Measurements from ENCODE around the gene DNAAF5.

DNAAF5 gene

DNA sequence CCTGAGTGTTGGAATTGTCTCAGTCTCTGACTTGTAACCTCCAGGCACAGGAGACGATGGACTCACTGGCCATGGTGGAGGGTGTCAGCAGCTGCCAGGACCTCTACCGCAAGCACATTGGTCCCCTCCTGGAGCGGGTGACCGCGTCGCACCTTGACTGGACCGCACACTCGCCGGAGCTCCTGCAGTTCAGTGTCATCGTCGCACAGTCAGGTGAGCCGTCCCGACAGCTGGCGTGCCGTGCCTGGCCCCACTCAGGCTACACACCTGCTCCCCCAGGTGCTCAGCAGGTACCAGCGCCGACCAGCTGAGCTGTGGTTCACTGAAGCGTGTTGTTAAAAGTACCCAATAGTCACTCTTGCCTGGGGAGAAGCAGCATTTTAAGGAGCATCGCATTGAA, 37.3 kb downstream of the DNAAF5 start:
- TF ChIP-seq, protein P1, sequence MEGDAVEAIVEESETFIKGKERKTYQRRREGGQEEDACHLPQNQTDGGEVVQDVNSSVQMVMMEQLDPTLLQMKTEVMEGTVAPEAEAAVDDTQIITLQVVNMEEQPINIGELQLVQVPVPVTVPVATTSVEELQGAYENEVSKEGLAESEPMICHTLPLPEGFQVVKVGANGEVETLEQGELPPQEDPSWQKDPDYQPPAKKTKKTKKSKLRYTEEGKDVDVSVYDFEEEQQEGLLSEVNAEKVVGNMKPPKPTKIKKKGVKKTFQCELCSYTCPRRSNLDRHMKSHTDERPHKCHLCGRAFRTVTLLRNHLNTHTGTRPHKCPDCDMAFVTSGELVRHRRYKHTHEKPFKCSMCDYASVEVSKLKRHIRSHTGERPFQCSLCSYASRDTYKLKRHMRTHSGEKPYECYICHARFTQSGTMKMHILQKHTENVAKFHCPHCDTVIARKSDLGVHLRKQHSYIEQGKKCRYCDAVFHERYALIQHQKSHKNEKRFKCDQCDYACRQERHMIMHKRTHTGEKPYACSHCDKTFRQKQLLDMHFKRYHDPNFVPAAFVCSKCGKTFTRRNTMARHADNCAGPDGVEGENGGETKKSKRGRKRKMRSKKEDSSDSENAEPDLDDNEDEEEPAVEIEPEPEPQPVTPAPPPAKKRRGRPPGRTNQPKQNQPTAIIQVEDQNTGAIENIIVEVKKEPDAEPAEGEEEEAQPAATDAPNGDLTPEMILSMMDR (IDR thresholded peaks at IDR 0.05; ENCODE audit: extremely low read depth, missing control alignments), result no peak
- no peak for DNase-seq (ENCODE audit: low spot score)

DNA sequence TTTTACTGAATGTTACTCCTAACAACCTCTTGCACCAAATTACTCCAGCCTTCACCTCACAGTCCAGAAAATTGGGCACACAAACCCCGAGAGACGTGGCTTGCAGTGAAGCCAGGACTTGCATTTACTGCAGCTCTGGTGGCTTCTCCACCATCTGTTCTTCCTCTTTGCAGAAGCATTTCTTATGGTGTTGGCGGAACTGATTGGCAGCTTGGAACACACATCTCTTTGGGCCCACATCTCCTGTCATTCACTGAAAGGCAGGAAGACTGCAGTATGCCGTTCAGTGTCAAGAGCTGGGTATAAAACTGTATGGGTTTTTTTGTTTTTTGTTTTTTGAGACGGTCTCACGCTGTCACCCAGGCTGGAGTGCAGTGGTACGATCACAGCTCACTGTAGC, 38.9 kb downstream of the DNAAF5 start:
- DNase-seq (ENCODE audit: low spot score), result no peak
- TF ChIP-seq, protein P1 (IDR thresholded peaks at IDR 0.05; ENCODE audit: extremely low read depth, missing control alignments), result no peak

DNA sequence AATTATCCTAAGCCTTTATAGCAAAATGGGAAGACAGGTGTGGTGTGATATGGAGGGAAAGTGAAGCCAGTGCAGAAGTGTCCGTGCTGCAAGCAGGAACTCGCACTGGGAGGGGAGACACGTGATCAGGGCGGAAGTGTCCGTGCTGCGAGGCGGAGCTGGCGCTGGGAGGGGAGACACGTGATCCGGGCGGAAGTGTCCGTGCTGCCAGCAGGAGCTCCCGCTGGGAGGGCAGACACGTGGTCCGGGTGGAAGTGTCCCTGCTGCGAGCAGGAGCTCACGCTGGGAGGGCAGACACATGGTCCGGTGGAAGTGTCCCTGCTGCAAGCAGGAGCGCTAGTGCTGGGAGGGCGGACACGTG, 41.1 kb downstream of the DNAAF5 start:
- TF ChIP-seq, protein P1 (IDR thresholded peaks at IDR 0.05; ENCODE audit: extremely low read depth, missing control alignments), result no peak
- DNase-seq (ENCODE audit: low spot score), result no peak

DNA sequence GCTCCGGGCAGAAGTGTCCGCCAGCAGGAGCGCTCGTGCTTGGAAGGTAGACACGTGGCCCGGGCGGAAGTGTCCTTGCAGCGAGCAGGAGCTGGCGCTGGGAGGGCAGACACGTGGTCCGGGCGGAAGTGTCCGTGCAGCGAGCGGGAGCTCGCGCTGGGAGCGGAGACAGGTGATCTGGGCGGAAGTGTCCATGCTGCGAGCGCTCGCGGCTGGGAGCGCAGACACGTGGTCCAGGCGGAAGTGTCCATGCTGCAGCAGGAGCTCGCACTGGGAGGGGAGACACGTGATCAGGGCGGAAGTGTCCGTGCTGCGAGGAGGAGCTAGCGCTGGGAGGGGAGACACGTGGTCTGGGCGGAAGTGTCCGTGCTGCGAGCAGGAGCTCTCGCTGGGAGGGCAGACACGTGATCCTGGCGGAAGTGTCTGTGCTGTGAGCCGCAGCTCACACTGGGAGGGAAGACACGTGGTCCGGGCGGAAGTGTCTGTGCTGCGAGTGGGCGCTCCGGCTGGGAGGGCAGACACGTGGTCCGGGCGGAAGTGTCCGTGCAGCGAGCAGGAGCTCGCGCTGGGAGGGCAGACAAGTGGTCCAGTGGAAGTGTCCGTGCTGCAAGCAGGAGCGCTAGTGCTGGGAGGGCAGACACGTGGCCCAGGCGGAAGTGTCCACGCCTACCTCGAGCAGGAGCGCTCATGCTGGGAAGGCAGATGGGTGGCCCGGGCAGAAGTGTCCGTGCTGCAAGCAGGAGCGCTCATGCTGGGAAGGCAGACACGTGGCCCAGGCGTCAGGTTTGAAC, 41.6 kb downstream of the DNAAF5 start:
- DNase-seq (ENCODE audit: low spot score), result no peak
- TF ChIP-seq, protein P1 (IDR thresholded peaks at IDR 0.05; ENCODE audit: extremely low read depth, missing control alignments), result no peak

DNA sequence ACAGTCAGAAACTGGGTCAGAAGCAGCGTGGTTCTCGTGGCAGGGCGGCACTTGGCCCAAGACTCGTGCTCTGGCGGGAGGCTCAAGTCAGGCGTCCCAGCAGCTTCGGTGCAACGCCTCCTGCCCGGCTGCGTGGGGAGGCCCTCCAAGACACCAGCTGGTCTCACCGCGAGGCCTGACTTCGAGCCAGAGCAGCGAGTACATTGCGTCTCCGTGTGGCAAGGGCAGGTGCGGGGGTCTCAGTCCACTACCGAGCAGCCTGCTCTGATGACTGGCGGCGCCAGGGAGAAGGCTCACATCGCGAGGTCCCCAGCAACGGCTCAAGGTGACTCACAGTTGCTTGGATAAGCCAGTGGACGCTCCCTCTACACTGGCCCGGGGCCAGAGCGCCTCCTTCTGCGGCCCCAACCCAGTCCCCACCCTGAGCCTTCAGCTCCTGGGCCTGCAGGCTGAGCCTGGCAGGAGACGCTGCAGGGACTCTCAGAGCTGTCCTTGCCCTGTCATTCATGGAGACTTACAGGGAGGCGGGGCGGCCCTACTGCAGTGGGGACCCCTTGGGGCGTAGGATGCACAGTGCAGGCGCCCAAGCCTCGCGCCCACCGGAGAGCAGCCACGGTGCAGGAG, 42.5 kb downstream of the DNAAF5 start:
- TF ChIP-seq, protein P1 (IDR thresholded peaks at IDR 0.05; ENCODE audit: extremely low read depth, missing control alignments), result no peak
- no peak for DNase-seq (ENCODE audit: low spot score)

DNA sequence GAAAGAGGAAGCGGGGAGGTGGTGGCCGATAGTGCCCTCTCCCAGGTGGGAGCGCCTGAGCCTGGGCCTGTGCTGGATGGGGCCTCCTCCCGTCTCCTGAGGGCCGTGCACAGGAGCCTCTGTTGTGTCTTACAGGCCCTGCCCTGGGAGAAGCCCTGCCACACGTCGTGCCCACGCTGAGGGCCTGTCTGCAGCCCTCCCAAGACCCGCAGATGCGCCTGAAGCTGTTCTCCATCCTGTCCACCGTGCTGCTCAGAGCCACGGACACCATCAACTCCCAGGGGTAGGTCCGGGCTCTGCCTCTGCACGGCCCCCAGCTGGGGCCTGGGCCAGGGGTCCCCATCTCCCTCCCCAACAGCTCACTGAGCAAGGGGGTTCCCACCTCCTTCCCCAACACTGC, 43.8 kb downstream of the DNAAF5 start:
- TF ChIP-seq, protein P1 (IDR thresholded peaks at IDR 0.05; ENCODE audit: extremely low read depth, missing control alignments), result no peak
- no peak for DNase-seq (ENCODE audit: low spot score)

DNA sequence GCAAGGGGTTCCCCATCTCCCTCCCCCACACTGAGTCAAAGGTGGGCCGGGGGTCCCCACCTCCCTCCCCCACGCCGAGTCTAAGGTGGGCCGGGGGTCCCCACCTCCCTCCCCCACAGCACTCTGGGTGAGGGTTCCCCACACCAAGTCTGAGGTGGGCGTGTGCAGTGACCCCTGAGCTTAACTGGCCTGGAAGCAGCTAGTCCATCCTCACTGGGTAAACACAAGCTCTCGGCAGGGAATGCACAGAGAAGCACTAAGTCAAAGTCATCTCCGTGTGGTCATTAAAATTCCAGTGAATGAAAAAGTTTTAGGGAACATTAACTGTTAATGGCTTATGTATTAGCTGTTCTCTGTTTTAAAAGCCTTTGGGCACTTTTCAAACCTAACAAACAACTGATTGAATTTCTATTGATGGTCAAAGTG, 44.3 kb downstream of the DNAAF5 start:
- DNase-seq (ENCODE audit: low spot score), result no peak
- TF ChIP-seq, protein P1 (IDR thresholded peaks at IDR 0.05; ENCODE audit: extremely low read depth, missing control alignments), result no peak
